RWPE1 (cell line): ENCODE measurements around the gene RICTOR.
"Not testable (repeated sequence)": the region's sequence is repeated elsewhere in the genome, so short reads cannot be mapped to it uniquely, and the experiment has no call there.

Experiments
- CTCF ChIA-PET: fragments of 350-600 bp; sonication (Branson Sonifier 250); formaldehyde crosslinking; extraction: SDS; loops from one replicate; lab custom pipeline; 2021; lab: Yijun Ruan, JAX
- POLR2A ChIA-PET: fragments of 400-600 bp; formaldehyde crosslinking; extraction: SDS; loops from one replicate; lab custom pipeline; 2020; ENCODE audit warnings: antibody characterized with exemption; ENCODE audit not compliant: low non-redundant PET; lab: Yijun Ruan, JAX
- DNase-seq: peaks from one replicate; pipeline ENCODE4 v3.0.0; 2012; ENCODE audit warnings: low spot score
- H3K27ac ChIP-seq: fragments of 450-650 bp; 2 replicates; pipeline ENCODE4 v1.5.1; 2017
- CTCF ChIP-seq: fragments of 450-650 bp; conservative IDR thresholded peaks from 2 replicates; pipeline ENCODE4 v1.5.1; 2017; ENCODE audit warnings: low read depth, mild to moderate bottlenecking

The RICTOR gene

DNA sequence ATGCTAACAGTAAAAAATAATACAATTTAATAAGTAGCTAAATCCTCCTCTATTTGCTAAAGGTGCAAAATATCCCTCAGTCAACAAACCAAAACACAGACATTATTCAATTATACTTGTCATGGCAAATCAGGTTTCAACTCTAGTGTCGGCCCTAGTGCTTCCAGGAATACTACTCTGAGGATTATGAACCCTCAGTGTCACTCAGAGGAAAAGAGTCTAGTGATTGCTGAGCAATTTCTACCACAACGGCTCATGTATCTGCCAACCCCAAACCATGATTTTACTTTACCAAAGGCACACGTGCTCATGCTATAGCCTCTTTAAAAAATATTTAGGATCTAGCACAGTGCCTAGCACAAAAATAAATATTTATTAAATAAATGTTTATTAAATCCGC lies 21.0 kb downstream of the RICTOR start:
- no peak for DNase-seq
- no peak for TF ChIP-seq CTCF
- ChIA-PET CTCF (interaction anchor here (0.6 kb wide), 1 partner anchor 13 kb away, joined by 3 read pairs; no protein-coding TSS in a partner anchor), POLR2A (no interaction called here)
- H3K27ac ChIP-seq, result no peak overlapping the region

DNA sequence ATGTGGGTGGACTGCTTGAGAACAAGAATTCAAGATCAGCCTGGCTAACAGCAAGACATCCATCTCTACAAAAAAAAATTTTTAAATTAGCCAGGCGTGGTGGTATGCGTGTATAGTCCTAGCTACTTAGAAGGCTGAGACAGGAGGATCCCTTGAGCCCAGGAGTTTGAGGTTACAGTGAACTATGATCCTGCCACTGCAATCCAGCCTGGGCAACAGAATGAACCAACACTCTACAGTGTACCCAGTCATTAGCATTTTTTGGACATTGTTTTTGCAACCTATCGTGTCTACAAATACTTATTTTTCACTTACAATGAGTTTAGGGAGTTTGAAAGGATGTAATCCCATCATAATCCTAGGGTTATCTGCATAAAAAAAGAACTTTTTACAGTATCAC lies 22.1 kb downstream of the RICTOR start:
- ChIA-PET CTCF (interaction anchor here (0.6 to 0.7 kb wide), 2 partner anchors 37 to 525 kb away, joined by 3 to 7 read pairs; no protein-coding TSS in a partner anchor), POLR2A (no interaction called here)
- no peak for DNase-seq
- no peak overlapping the region for H3K27ac ChIP-seq
- no peak for TF ChIP-seq CTCF

- TF ChIP-seq CTCF, result no peak
- DNase-seq, result no peak
- ChIA-PET POLR2A (no interaction called here), CTCF (no interaction called here)
- no peak overlapping the region for H3K27ac ChIP-seq
Observed at GRCh38 chr5:39049315-39049714, 24.9 kb downstream of the RICTOR start.

DNA sequence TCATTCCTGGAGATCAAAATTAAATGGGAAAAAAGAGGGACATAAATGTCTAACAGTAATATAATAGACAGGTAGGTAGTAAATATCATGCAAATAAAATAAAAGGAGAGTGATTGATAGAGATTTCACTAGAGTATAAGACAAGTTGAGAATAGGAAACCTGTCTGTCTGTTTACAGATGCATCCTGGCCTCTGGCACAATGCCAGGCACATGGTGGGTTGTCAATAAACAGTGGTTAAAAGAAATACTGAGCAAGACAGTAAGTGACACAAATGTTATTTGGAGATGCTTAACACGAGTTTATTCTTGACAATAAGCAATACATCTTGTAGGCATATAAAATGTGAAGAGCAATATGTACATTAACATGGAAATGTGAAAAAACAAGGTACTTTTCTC lies 33.3 kb downstream of the RICTOR start:
- DNase-seq, result no peak
- ChIA-PET POLR2A (no interaction called here), CTCF (no interaction called here)
- no peak for TF ChIP-seq CTCF
- no peak overlapping the region for H3K27ac ChIP-seq

GRCh38 chr5:39034493-39034892 lies 39.7 kb downstream of the RICTOR start:
- H3K27ac ChIP-seq, DNase-seq, CTCF ChIA-PET, POLR2A ChIA-PET: not testable (repeated sequence)

DNA sequence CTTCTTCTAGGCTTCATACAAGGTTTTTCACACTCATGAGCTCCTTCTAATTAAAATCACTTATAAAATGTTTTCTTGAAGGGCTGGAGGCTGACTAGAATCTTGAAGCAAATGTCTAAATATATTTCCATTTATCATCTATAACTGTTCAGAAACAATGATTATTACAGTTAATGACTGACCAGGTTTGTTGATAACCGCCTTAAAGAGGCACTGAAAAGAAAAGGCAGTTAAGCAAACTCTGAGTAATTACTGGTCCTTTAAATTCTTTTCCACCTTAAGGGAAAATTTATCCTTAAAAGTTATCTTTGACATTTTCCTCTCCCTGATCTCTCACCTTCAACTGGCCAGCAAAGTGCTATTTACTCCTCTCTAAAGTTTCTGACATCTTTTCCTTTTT lies 43.2 kb downstream of the RICTOR start:
- H3K27ac ChIP-seq, result no peak overlapping the region
- CTCF ChIA-PET, result no interaction called here
- TF ChIP-seq CTCF, result no peak
- no peak for DNase-seq
- POLR2A ChIA-PET, result no interaction called here

DNA sequence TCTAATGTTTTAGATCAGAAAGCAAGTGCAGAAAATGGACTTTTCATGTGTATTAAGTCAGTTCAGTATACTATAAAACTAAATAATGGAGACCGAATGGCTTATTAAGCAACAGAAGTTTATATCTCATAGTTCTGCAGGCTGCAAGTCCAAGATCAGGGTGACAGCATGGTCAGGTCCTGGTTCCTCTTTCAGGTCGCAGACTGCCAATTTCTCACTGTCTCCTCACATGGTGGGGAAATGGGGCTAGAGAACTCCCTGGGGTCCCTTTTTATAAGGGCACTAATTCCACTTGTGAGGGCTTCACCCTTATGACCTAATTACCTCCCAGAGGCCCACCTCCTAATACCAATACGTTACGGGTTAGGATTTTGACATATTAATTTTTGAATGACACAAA lies 48.7 kb downstream of the RICTOR start:
- no peak for DNase-seq
- H3K27ac ChIP-seq, result no peak overlapping the region
- TF ChIP-seq CTCF, result no peak
- ChIA-PET POLR2A (no interaction called here), CTCF (interaction anchor here (0.6 kb wide), 2 partner anchors 33 to 172 kb away, joined by 4 to 7 read pairs; no protein-coding TSS in a partner anchor)
